Measurements from ENCODE around the gene GFOD2.
"Not testable (repeated sequence)": the region's sequence is repeated elsewhere in the genome, so short reads cannot be mapped to it uniquely, and the experiment has no call there.

GFOD2 gene

DNA sequence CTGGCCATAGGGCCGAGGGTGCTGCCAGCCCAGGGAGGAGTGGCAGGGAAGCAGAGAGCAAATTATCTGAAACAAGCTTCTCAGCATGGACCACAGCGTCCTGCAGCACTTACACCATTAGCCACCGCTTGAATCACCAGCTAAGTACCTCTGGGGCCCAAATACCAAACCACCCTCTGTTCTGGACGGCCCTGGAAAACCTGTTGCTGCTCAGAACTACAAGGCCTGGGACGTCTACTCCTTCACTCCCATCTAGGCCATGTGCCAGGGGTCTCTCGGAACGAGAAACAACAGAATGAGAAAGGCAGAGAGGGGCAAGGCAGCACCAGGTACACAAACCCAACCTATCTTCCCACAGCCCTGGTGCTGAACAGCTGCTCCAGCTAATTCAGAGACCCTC, 39.9 kb upstream of the GFOD2 start:
- DNase-seq (ENCODE audit: insufficient read length, low spot score) (no peak), FAIRE-seq (no peak)
- TF ChIP-seq POLR2AphosphoS5 (IDR thresholded peaks at IDR 0.05; ENCODE audit: low read depth, low read length) (no peak), PAX5 (IDR thresholded peaks at IDR 0.05; ENCODE audit: insufficient read depth, low read length, severe bottlenecking) (no peak), POLR2A (IDR thresholded peaks at IDR 0.05; ENCODE audit: low read depth, low read length) (no peak), SPI1 (IDR thresholded peaks at IDR 0.05; ENCODE audit: low read depth, low read length) (no peak), POU2F2 (IDR thresholded peaks at IDR 0.05; ENCODE audit: low read depth, low read length) (no peak), TAF1 (IDR thresholded peaks at IDR 0.05; ENCODE audit: low read depth, low read length) (no peak)

DNA sequence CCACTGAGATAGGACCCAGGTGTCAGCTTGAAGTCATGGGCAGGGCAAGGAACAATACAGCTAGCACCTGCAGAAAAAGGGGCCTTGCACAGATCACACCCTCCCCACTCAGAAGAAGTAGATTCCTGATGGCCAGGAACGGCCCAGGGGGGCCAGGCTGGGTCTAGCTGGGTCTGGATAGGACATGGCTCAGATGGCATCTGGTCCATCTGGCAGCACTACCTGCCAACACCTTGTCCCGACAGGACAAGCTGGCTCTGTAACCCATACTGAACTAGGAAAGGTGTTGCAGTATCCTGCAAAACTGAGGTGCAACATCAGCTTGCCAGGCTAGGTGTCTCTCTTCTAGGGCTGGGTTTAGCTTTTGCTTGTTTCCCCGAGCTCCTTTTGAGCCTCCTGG, 38.9 kb upstream of the GFOD2 start:
- FAIRE-seq (no peak), DNase-seq (ENCODE audit: insufficient read length, low spot score) (no peak)
- no peak for TF ChIP-seq POLR2A (IDR thresholded peaks at IDR 0.05; ENCODE audit: low read depth, low read length)
- TF ChIP-seq SPI1 (IDR thresholded peaks at IDR 0.05; ENCODE audit: low read depth, low read length) = no peak

DNA sequence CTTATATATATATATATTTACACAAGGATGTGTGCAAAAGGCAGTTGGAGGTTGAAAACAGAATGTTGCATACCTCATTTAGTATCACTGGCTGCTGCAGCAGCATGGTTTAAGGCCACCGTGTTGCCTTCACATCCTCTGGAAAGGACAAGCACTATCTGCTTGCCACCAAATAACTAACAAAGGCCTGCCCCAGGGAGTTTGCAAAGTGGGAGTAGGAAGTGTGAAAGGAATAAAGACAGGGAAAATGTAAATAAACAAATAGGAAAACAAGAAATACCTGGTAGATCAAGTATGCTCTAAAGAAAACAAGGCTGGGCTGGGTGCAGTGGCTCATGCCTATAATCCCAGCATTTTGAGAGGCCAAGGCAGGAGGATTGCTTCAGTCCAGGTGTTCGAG, 33.5 kb upstream of the GFOD2 start:
- no peak for DNase-seq (ENCODE audit: insufficient read length, low spot score)
- no peak for TF ChIP-seq POLR2AphosphoS5 (IDR thresholded peaks at IDR 0.05; ENCODE audit: low read depth, low read length)
- TF ChIP-seq TAF1 (IDR thresholded peaks at IDR 0.05; ENCODE audit: low read depth, low read length) = no peak
- FAIRE-seq = no peak

DNA sequence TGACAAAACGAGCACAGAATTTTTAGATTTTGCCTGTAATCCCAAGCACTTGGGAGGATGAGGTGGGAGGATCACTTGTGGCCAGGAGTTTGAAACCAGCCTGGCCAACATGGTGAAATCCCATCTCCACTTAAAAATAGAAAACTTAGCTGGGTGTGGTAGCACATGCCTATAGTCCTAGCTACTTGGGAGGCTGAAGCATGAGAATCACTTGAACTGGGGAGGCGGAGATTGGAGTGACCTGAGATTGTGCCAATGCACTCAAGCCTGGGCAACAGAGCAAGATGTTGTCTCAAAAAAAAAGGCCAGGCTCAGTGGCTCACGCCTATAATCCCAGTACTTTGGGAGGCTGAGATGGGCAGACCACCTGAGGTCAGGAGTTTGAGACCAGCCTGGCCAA, 32.2 kb upstream of the GFOD2 start:
- FAIRE-seq; DNase-seq (ENCODE audit: insufficient read length, low spot score): not testable (repeated sequence)

DNA sequence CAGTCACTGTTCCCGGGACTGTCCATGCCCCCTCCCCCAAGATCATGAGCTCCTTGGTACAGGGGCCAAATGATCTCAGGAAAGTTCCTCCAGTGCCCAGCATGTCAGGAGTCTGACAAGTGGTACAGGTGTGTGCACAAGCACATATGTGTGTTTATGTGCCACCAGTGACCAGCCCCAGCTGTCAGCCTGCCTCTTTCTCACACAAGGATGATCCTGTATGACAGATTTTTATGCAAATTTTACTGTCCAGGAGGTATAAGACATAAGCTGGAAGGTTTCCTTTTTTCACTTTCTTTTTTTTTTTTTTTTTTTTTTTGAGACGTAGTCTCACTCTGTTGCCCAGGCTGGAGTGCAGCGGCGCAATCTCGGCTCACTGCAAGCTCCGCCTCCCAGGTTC, 31.4 kb upstream of the GFOD2 start:
- FAIRE-seq (peak; percentile 61), DNase-seq (ENCODE audit: insufficient read length, low spot score) (no peak)
- TF ChIP-seq POU2F2 (IDR thresholded peaks at IDR 0.05; ENCODE audit: low read depth, low read length) = 0 out of 2 replicates have a peak, but pooled peaks have one; percentile 42
- TF ChIP-seq POLR2AphosphoS5 (IDR thresholded peaks at IDR 0.05; ENCODE audit: low read depth, low read length) = no peak

DNA sequence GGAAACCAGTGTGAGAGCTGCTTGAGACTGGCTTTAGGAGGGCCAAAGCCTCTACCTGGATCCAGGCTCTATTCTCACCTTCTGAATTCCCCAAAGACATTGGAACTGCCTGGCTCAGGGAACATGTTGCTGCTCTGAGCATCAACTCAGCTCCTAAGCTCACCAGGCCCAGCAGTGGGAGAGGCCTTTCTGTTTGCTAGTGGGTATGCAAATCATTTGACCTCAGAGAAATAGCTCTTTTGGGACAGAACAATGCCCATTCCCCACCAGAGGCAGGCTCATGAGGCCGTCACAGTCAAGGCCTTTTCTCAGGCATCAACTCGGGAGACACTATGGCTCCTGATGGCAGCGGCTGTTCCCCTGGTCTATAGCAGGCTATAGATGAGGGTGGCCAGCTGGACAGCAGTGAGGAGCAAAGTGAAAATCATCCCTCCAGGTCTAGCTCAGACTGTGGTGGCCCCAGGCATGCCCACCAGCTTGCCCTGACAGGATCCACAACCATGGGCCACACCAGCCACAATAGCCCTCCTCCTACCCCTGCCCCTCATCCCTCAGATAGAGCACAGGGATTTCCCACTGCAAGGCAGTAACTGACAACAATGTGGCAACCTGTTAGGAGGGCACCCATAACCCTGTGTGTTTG, 30.4 kb upstream of the GFOD2 start:
- TF ChIP-seq TAF1 (IDR thresholded peaks at IDR 0.05; ENCODE audit: low read depth, low read length) (no peak), POLR2A (IDR thresholded peaks at IDR 0.05; ENCODE audit: low read depth, low read length) (no peak), POU2F2 (IDR thresholded peaks at IDR 0.05; ENCODE audit: low read depth, low read length) (peak; percentile 62; the same call in 1 of the 2 replicates), POLR2AphosphoS5 (IDR thresholded peaks at IDR 0.05; ENCODE audit: low read depth, low read length) (no peak)
- FAIRE-seq = peak; percentile 89
- no peak for DNase-seq (ENCODE audit: insufficient read length, low spot score)

DNA sequence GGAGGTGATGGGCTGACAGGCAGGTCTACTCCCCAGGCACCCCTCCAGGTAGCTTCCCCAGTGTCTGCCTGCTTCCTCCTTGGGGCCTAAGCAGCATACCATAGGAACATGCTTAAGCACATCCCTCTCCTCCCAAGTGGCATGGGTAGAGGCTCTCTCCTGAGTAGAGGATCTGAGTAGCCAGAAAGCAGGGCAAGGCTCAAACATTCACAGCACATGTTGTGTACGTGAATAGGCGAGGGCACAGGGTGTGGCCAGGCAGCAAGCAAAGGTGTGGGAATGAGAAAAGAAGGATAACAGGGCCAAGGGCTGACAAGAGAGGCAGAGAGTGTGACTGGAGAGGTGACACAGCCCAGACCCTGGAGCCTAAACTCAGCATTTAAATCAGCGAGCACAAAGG, 29.7 kb upstream of the GFOD2 start:
- no peak for DNase-seq (ENCODE audit: insufficient read length, low spot score)
- FAIRE-seq = no peak
- no peak for TF ChIP-seq SPI1 (IDR thresholded peaks at IDR 0.05; ENCODE audit: low read depth, low read length)
- TF ChIP-seq PAX5 (IDR thresholded peaks at IDR 0.05; ENCODE audit: insufficient read depth, low read length, severe bottlenecking) = no peak
- no peak for TF ChIP-seq TAF1 (IDR thresholded peaks at IDR 0.05; ENCODE audit: low read depth, low read length)
- no peak for TF ChIP-seq POU2F2 (IDR thresholded peaks at IDR 0.05; ENCODE audit: low read depth, low read length)
- TF ChIP-seq POLR2A (IDR thresholded peaks at IDR 0.05; ENCODE audit: low read depth, low read length) = no peak
- TF ChIP-seq POLR2AphosphoS5 (IDR thresholded peaks at IDR 0.05; ENCODE audit: low read depth, low read length) = no peak

DNA sequence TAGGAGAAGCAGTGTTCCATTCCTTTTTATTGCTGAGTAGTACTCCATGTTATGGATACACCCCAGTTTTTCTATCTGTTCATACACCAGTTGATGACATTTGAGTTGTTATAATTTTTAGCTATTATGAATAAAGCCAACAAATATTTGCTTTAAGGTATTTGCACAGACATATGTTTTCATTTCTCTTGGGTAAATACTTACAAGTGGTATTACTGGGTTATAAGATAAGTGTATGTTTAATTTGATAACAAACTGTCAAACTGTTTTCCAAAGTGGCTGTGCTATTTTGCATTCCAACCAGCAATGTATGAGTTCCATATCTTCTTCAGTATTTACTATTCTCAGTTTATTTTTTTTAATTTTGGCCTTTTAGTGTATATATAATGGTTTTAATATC, 27.7 kb upstream of the GFOD2 start:
- FAIRE-seq (no peak), DNase-seq (ENCODE audit: insufficient read length, low spot score) (no peak)

DNA sequence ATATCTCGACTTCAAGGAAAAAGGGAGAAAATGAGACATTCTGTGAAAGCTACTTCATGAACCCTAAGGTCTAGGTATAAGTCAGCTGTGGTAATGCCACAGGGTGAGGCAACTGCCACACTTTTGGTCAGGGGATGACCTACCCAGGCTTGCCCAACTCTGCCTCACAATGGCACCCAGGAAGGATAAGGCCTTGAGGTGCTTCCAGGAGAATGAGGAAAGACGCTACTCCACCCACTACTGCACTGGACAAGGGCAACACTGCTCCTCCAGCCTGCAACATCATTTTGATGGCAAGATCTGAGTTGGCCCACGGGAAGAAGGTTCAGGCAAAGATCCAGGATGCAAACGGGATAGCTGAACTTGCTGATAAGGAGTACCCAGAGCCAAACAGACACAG, 22.0 kb upstream of the GFOD2 start:
- TF ChIP-seq TAF1 (IDR thresholded peaks at IDR 0.05; ENCODE audit: low read depth, low read length) (no peak), POU2F2 (IDR thresholded peaks at IDR 0.05; ENCODE audit: low read depth, low read length) (no peak), PAX5 (IDR thresholded peaks at IDR 0.05; ENCODE audit: insufficient read depth, low read length, severe bottlenecking) (no peak), POLR2A (IDR thresholded peaks at IDR 0.05; ENCODE audit: low read depth, low read length) (no peak), POLR2AphosphoS5 (IDR thresholded peaks at IDR 0.05; ENCODE audit: low read depth, low read length) (no peak), SPI1 (IDR thresholded peaks at IDR 0.05; ENCODE audit: low read depth, low read length) (no peak)
- no peak for DNase-seq (ENCODE audit: insufficient read length, low spot score)
- no peak for FAIRE-seq

More for the DNA sequence above, 27.7 kb upstream of the GFOD2 start:
- no peak for TF ChIP-seq POU2F2 (IDR thresholded peaks at IDR 0.05; ENCODE audit: low read depth, low read length)
- no peak for TF ChIP-seq PAX5 (IDR thresholded peaks at IDR 0.05; ENCODE audit: insufficient read depth, low read length, severe bottlenecking)
- TF ChIP-seq SPI1 (IDR thresholded peaks at IDR 0.05; ENCODE audit: low read depth, low read length) = no peak
- TF ChIP-seq POLR2A (IDR thresholded peaks at IDR 0.05; ENCODE audit: low read depth, low read length) = no peak
- TF ChIP-seq TAF1 (IDR thresholded peaks at IDR 0.05; ENCODE audit: low read depth, low read length) = no peak
- TF ChIP-seq POLR2AphosphoS5 (IDR thresholded peaks at IDR 0.05; ENCODE audit: low read depth, low read length) = no peak

DNA sequence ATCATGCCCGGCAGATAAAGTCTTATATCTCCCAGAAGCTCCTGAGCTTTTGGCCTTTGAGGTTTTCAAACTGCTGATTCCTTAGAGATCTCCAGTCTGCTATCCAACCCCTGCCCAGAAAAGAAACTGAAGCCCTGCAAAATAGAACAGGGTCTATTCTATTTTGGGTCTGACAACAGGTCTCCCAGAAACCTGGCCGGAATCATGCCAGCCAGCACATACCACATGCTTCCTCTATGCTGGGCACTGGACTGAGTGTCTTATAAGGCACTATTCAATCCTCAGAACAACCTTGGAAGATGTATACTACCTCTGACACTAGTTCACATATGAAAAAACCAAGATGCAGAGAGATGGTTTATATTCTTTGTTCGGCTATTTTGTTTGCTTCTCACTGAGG, 21.3 kb upstream of the GFOD2 start:
- FAIRE-seq = no peak
- TF ChIP-seq SPI1 (IDR thresholded peaks at IDR 0.05; ENCODE audit: low read depth, low read length) (no peak), POU2F2 (IDR thresholded peaks at IDR 0.05; ENCODE audit: low read depth, low read length) (no peak), POLR2A (IDR thresholded peaks at IDR 0.05; ENCODE audit: low read depth, low read length) (no peak), POLR2AphosphoS5 (IDR thresholded peaks at IDR 0.05; ENCODE audit: low read depth, low read length) (no peak), TAF1 (IDR thresholded peaks at IDR 0.05; ENCODE audit: low read depth, low read length) (no peak), PAX5 (IDR thresholded peaks at IDR 0.05; ENCODE audit: insufficient read depth, low read length, severe bottlenecking) (no peak)
- no peak for DNase-seq (ENCODE audit: insufficient read length, low spot score)

DNA sequence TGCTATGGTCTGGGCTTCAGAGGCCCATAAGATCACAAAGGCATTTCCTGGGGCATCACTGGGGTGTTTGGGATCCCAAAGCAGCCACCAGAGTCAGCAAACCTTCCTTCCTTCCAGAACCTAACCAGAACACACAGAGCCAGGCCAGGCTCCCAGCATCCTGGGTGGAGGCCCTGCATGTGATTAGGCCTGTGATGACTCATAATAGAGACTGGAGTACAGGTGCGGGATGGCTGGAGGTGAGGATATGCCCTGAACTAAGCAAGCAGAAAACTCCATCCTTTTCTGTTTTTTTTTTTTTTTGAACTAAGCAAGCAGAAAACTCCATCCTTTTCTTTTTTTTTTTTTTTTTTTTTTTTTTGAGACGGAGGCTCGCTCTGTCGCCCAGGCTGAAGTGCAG, 17.7 kb upstream of the GFOD2 start:
- no peak for FAIRE-seq
- no peak for DNase-seq (ENCODE audit: insufficient read length, low spot score)
- TF ChIP-seq POLR2AphosphoS5 (IDR thresholded peaks at IDR 0.05; ENCODE audit: low read depth, low read length) = no peak
- TF ChIP-seq POLR2A (IDR thresholded peaks at IDR 0.05; ENCODE audit: low read depth, low read length) = no peak
- TF ChIP-seq SPI1 (IDR thresholded peaks at IDR 0.05; ENCODE audit: low read depth, low read length) = no peak
- no peak for TF ChIP-seq POU2F2 (IDR thresholded peaks at IDR 0.05; ENCODE audit: low read depth, low read length)
- no peak for TF ChIP-seq TAF1 (IDR thresholded peaks at IDR 0.05; ENCODE audit: low read depth, low read length)
- TF ChIP-seq PAX5 (IDR thresholded peaks at IDR 0.05; ENCODE audit: insufficient read depth, low read length, severe bottlenecking) = no peak
